CD4-positive, alpha-beta T cell treated with Interleukin-17A for 1 hour (primary cell): ENCODE measurements around the gene MYO3B.
"Not testable (repeated sequence)": the region's sequence is repeated elsewhere in the genome, so short reads cannot be mapped to it uniquely, and the experiment has no call there.

Experiments
- DNase-seq: peaks from one replicate; pipeline ENCODE4 v3.0.0-alpha.2; 2020

Gene MYO3B

DNA sequence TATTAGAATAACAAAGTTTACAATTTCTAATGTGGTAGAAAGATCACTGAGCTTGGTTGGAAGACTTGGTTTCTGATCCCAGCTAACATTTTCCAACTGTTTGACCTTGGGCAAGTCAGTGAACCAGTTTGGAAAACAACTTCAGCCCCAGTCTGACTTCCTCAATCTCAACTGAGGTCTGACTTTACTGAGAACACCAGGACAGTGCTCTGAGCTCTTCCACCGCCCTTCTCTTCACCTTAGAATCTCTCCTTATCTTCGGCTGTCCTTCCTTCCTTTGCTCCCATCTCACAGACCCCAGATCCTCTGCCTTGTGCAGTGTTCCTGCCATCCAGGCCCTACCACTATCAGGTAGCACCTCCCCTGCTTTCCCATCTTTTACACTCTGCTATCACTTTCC is 343.4 kb downstream of the MYO3B start:
- DNase-seq, result no peak

GRCh38 chr2:170523506-170523905 is 345.6 kb downstream of the MYO3B start:
- DNase-seq, result no peak

DNA sequence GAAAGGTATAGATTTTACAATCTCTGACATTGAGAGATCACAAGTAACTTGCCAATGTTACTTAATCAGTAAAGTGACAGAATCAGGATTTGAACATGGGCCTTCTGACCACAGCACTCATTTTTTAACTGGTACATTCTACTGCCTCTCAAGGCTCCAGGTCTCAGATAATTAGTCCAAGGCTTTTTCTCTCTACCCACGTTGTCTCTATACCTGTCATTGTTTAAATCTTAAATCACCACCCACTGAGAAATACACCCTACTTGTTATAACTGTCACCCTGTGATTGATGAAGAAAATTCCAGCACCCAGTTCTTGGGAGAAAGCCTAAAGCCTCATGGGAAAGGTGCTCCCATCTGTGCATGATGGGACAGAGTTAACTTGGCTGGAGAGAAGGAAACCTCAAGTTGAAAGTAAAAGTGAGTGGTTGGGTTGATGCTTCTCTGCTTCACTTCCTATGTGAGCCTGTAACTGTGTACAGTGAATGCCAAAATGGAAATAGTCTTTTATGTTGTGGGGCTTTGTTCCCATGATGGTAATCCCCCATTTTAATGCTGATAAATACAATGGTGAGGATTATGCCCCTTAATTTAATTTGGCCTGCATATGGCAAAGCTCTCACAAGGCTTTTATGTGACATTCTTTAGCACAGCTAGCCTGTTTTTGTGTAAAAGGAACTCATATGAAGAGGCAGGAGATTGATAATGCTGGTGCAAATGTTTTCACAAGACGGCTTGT is 347.1 kb downstream of the MYO3B start:
- DNase-seq, result no peak

DNA sequence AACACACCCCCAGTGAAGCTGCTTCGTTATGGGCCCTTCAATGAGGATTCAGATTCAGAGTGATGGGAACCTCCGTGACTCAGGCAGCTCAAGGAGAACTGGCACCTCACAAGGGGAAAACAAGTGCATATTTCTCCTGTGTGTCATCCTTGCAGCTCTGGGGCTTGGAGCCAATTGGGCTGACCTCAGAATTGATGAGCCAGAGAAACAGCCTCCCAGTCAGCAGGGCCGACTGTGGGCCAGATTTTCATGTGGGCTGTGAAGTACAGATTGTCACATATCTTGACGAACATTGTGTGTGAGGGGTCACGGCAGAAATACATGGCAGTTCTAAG is 347.6 kb downstream of the MYO3B start:
- DNase-seq, result no peak

GRCh38 chr2:170530284-170530745 is 352.4 kb downstream of the MYO3B start:
- DNase-seq, result no peak

GRCh38 chr2:170530803-170531564 is 353.0 kb downstream of the MYO3B start:
- DNase-seq, result no peak

GRCh38 chr2:170531876-170532275 is 353.9 kb downstream of the MYO3B start:
- DNase-seq, result no peak

GRCh38 chr2:170533156-170533555 is 355.2 kb downstream of the MYO3B start:
- DNase-seq, result no peak

DNA sequence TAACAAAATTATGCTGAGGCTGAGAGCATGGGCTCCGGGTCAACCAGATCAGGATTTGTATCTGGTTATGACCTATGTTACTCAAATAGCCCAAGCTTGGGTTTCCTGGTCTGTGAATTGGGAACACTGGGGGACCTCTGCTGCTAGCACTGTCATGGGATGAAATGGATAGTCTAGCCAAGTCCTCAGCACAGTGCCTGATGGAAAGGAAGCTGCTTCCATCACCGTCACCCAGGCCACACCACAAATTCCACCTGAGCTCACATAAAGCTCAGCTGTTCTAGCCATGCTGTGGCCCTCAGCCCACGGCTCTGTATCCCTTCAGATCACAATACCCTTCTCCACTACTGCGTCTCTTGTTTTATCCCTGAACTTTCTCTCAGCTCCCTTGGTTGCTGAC is 357.6 kb downstream of the MYO3B start:
- no peak for DNase-seq

DNA sequence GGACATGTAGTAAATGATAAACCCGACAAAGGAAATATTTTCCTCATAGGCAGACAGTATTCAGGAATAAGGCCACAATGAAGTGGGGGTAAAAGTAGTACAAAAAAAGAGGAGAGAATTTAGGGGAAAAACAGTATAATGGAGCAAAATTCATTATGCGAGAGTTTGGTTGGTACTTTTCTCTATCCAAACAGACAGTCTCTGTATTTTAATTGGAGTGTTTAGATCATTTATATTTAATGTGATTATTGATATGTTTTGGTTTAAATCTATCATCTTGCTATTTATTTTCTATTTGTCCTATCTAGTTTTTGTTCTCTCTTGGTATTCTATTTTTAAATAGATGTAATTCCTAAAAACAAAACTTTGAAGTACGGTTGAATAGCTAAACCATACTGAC is 366.9 kb downstream of the MYO3B start:
- no peak for DNase-seq

- DNase-seq, result no peak
These were observed 370.4 kb downstream of the MYO3B start for GRCh38 chr2:170548304-170548703.

GRCh38 chr2:170550501-170550900 is 372.6 kb downstream of the MYO3B start:
- DNase-seq, result no peak

GRCh38 chr2:170551899-170552298 is 374.0 kb downstream of the MYO3B start:
- not testable (repeated sequence) for DNase-seq

GRCh38 chr2:170553748-170554147 is 375.8 kb downstream of the MYO3B start:
- no peak for DNase-seq

- no peak for DNase-seq
These were observed 376.5 kb downstream of the MYO3B start for GRCh38 chr2:170554278-170554955.

GRCh38 chr2:170562928-170563327 is 385.0 kb downstream of the MYO3B start:
- no peak for DNase-seq

DNA sequence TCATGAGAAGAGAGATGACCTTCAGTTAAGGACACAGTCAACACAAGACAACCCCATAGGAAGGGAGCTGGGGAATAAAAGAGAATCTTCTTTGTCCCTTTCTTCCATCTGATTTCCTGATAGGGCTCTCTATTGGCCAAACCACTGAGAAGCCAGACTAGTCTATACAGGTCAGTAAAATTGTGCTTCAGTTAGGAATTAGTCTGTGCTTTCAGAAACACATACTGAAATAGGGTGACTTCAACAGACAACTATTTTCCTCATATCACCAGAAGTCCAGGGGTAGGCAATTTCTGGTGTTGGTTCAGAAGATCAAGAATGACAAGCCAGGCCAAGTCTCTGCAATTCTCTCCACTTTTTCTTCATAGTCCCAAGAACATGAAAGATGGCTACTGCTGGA is 385.5 kb downstream of the MYO3B start:
- DNase-seq, result no peak

DNA sequence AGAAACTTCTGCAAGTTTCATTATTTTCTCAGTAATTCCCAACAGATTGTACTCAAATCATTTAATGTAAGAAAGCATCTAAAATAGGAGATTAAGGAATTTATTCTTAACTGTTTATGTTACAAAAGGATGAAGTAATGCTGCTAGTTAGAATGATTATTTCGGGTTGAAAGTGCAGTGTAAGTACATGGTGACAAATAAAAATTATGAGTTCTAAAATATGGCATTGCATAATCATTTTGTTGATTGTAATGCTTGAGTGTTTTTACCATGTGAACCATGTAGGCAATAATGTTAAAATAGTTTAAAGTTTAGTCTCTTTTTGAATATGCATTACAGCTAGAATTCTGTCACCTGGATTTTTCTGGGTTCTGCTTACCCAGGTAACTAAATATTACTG is 388.2 kb downstream of the MYO3B start:
- no peak for DNase-seq

GRCh38 chr2:170567429-170567828 is 389.5 kb downstream of the MYO3B start:
- DNase-seq, result no peak

DNA sequence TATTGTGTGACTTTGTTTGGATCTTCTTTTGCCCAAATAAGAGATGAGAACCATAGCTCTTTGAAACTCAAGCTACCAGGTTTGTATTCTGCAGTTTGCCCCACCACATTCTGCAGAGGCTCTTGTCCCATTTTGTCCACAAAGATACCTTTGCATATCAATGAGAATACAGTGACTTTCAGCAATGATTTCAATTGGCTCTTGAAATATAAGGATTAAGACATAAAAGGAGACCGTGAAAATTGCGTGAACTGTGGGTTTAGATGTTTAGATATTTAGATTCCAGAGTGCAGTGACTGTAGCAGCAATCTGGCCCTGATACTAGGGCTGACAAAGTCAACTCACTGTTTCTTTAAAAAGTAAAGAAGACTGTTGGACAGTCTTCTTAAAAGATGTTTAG is 390.6 kb downstream of the MYO3B start:
- DNase-seq, result no peak

DNA sequence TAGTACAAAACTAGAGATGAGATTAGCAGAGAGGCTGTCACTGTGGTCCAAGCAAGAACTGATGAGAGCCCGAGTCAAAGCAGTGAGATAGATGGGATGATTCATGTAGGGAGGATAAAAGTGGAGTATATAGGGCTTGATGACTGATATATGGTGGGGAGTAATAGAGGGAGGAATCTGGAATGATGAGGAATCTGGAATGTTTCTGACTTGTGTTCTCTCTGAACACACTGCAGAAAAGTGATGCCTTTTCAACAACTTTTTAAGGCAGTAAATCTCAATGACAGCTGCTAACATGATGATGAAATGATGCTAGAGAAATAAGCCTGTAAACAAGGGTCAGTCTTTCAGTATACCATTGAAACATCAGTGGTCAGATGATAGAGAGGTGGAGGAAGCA is 393.7 kb downstream of the MYO3B start:
- no peak for DNase-seq

GRCh38 chr2:170573671-170574070 is 395.7 kb downstream of the MYO3B start:
- DNase-seq, result no peak

DNA sequence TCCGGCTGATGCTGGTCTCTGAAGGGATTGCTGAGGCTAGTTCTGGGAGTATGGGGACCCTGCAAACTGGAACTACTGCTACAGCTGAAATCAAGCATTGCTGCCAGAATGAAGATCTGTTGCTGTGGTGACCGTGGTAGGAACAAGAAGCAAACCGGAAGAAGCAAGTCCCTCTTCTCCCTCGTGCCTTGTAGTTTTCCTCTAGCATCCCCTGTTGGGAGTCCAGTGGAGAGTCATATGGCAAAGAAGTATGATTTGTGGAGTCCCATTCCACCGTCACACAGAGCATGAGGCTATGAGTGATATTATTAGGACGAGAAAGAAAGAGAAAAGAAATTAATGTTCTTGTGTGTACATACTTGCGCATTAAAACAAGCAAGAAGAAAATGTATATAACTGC is 398.3 kb downstream of the MYO3B start:
- no peak for DNase-seq

- no peak for DNase-seq
These were observed 399.4 kb downstream of the MYO3B start for GRCh38 chr2:170577356-170577755.
